Astrocyte (in vitro differentiated cells and primary cell): ENCODE data around the gene SUSD4.

Source experiments
- CTCF ChIP-seq: IDR thresholded peaks from 2 replicates; pipeline ENCODE4 v1.5.1; 2011; ENCODE audit warnings: low read depth, mild to moderate bottlenecking, inconsistent platforms, low read length, moderate library complexity; ENCODE audit not compliant: insufficient read depth
- EZH2 ChIP-seq: IDR thresholded peaks from 2 replicates; pipeline ENCODE4 v1.6.1; 2012; ENCODE audit warnings: mild to moderate bottlenecking, low read length, inconsistent platforms; ENCODE audit not compliant: insufficient read depth

GRCh38 chr1:223291796-223292195 is 72.2 kb downstream of the SUSD4 start:
- TF ChIP-seq CTCF, result no peak
- TF ChIP-seq EZH2, result no peak
